Neural cell (in vitro differentiated cells): Measurements from ENCODE around the gene CACNA1B.

Experiments used
- CTCF ChIP-seq: fragments of 450-650 bp; IDR thresholded peaks from 2 replicates; pipeline ENCODE4 v1.5.1; 2014; ENCODE audit warnings: antibody characterized with exemption, mild to moderate bottlenecking, moderate library complexity; ENCODE audit not compliant: poor library complexity, severe bottlenecking
- EP300 ChIP-seq: fragments of 450-650 bp; conservative IDR thresholded peaks from 2 replicates; pipeline ENCODE4 v1.6.1; 2014; ENCODE audit warnings: antibody characterized with exemption, mild to moderate bottlenecking, moderate library complexity; ENCODE audit not compliant: poor library complexity, severe bottlenecking
- EZH2 ChIP-seq: fragments of 200-600, 300-800 bp; shearing (Covaris generic), sonication (generic); IDR thresholded peaks from 2 replicates; pipeline ENCODE4 v1.6.1; 2014; ENCODE audit warnings: antibody characterized with exemption, low read length, borderline replicate concordance, mild to moderate bottlenecking; ENCODE audit not compliant: insufficient read depth, poor library complexity, severe bottlenecking
- POLR2AphosphoS5 ChIP-seq: IDR thresholded peaks from 2 replicates; pipeline ENCODE4 v1.6.1; 2012
- RAD21 ChIP-seq: fragments of 450-650 bp; conservative IDR thresholded peaks from 2 replicates; pipeline ENCODE4 v1.6.1; 2014; ENCODE audit warnings: antibody characterized with exemption, mild to moderate bottlenecking, moderate library complexity
- SMC3 ChIP-seq: fragments of 450-650 bp; conservative IDR thresholded peaks from 2 replicates; pipeline ENCODE4 v1.6.1; 2014; ENCODE audit warnings: antibody characterized with exemption, mild to moderate bottlenecking, moderate library complexity; ENCODE audit not compliant: poor library complexity
- TF ChIP-seq, protein P1 (sequence below): IDR thresholded peaks from 2 replicates; pipeline ENCODE4 v1.6.1; 2012; ENCODE audit warnings: borderline replicate concordance

- TF ChIP-seq EZH2 (no peak), CTCF (no peak), SMC3 (no peak), POLR2AphosphoS5 (no peak), RAD21 (no peak), EP300 (no peak)
- TF ChIP-seq, protein P1, sequence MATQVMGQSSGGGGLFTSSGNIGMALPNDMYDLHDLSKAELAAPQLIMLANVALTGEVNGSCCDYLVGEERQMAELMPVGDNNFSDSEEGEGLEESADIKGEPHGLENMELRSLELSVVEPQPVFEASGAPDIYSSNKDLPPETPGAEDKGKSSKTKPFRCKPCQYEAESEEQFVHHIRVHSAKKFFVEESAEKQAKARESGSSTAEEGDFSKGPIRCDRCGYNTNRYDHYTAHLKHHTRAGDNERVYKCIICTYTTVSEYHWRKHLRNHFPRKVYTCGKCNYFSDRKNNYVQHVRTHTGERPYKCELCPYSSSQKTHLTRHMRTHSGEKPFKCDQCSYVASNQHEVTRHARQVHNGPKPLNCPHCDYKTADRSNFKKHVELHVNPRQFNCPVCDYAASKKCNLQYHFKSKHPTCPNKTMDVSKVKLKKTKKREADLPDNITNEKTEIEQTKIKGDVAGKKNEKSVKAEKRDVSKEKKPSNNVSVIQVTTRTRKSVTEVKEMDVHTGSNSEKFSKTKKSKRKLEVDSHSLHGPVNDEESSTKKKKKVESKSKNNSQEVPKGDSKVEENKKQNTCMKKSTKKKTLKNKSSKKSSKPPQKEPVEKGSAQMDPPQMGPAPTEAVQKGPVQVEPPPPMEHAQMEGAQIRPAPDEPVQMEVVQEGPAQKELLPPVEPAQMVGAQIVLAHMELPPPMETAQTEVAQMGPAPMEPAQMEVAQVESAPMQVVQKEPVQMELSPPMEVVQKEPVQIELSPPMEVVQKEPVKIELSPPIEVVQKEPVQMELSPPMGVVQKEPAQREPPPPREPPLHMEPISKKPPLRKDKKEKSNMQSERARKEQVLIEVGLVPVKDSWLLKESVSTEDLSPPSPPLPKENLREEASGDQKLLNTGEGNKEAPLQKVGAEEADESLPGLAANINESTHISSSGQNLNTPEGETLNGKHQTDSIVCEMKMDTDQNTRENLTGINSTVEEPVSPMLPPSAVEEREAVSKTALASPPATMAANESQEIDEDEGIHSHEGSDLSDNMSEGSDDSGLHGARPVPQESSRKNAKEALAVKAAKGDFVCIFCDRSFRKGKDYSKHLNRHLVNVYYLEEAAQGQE: no peak
Measured at GRCh38 chr9:137860361-137860760, 17.2 kb upstream of the CACNA1B start.
